Panc1 (cell line): Measurements from ENCODE around the gene STK4. TPM values are rescaled to one million over a fixed set of nuclear protein-coding genes. Genes with fewer than 3 reads are reported as not detected.
A peak's percentile ranks its signal among the peaks of the same experiment; 100 is the strongest.

ENCODE experiments used
- ATAC-seq: fragments of 200-7000 bp; cut with Tn5 transposase; 2 replicates; pipeline ENCODE4 v1.9.1; 2020; ENCODE audit warnings: mild to moderate bottlenecking, moderate library complexity
- BruUV-seq: library from RNA; stranded (reverse); fragments of 400-500 nt; replicated peaks from 2 replicates; lab custom pipeline; 2021; lab: Mats Ljungman, UMichigan
- CTCF ChIA-PET: fragments of 300-600 bp; sonication (Branson Sonifier 250); formaldehyde crosslinking; loops from one replicate; lab custom pipeline; 2022; ENCODE audit warnings: antibody characterized with exemption; lab: Charles Lee
- POLR2A ChIA-PET: fragments of 300-600 bp; sonication (Branson Sonifier 250); formaldehyde crosslinking; loops from one replicate; lab custom pipeline; 2022; ENCODE audit warnings: antibody characterized with exemption; lab: Charles Lee
- DNase-seq: peaks from one replicate; pipeline ENCODE4 v3.0.0-alpha.2; 2010; ENCODE audit warnings: low read depth, low spot score
- H3K27ac ChIP-seq: 2 replicates; pipeline ENCODE4 v1.5.1; 2011; ENCODE audit warnings: mild to moderate bottlenecking, low read length, inconsistent platforms
- H3K27me3 ChIP-seq: fragments of 200-500 bp; sonication (Bioruptor generic); 2 replicates; pipeline ENCODE4 v1.6.0; 2014; ENCODE audit warnings: low read length, inconsistent platforms; ENCODE audit not compliant: control insufficient read depth, insufficient read depth
- H3K36me3 ChIP-seq: fragments of 200-500 bp; sonication (Bioruptor generic); 2 replicates; pipeline ENCODE4 v1.5.1; 2014; ENCODE audit warnings: inconsistent platforms, mild to moderate bottlenecking, low read length, moderate library complexity; ENCODE audit not compliant: control insufficient read depth, insufficient read depth
- H3K4me1 ChIP-seq: 2 replicates; pipeline ENCODE4 v1.5.1; 2011; ENCODE audit warnings: inconsistent platforms, mild to moderate bottlenecking, low read length, moderate library complexity; ENCODE audit not compliant: control insufficient read depth, insufficient read depth
- H3K4me3 ChIP-seq, 2 experiments: 2 replicates each; pipeline ENCODE4 v1.5.1; 2011 to 2012; ENCODE audit warnings: low read depth in 2 of 2, low read length in 2 of 2, mild to moderate bottlenecking in 2 of 2, inconsistent platforms in 1 of 2, moderate library complexity in 1 of 2
- H3K9me3 ChIP-seq: fragments of 200-500 bp; sonication (Bioruptor generic); 2 replicates; pipeline ENCODE4 v1.5.1; 2014; ENCODE audit warnings: low read depth, mild to moderate bottlenecking, inconsistent platforms, low read length, moderate library complexity; ENCODE audit not compliant: control insufficient read depth, insufficient read depth
- CTCF ChIP-seq: fragments of 450-650 bp; IDR thresholded peaks from 2 replicates; pipeline ENCODE4 v1.5.1; 2017; ENCODE audit warnings: mild to moderate bottlenecking
- POLR2AphosphoS5 ChIP-seq: IDR thresholded peaks from 2 replicates; pipeline ENCODE4 v1.6.1; 2012; ENCODE audit warnings: mild to moderate bottlenecking, low read depth, low read length, moderate library complexity
- SIN3A ChIP-seq: IDR thresholded peaks from 2 replicates; pipeline ENCODE4 v1.6.1; 2012; ENCODE audit warnings: low read depth, mild to moderate bottlenecking, low read length, moderate library complexity, borderline replicate concordance; ENCODE audit not compliant: insufficient read depth
- TCF7L2 ChIP-seq: IDR thresholded peaks from 2 replicates; pipeline ENCODE4 v1.6.1; 2011; ENCODE audit warnings: mild to moderate bottlenecking, low read depth, low read length, inconsistent platforms
- in situ Hi-C: cut with HindIII; loops from 2 replicates; pipeline ENCODE4 v1.10.0; 2016; ENCODE audit warnings: low sequenced_read_pairs, low pct_unique_long_range_greater_than_20kb
- intact Hi-C: fragments of 100-400 bp; cut with micrococcal nuclease; formaldehyde crosslinking; loops from one replicate; pipeline ENCODE4 v1.10.0; 2022; ENCODE audit not compliant: unreplicated experiment
- total RNA-seq: library from RNA; stranded (reverse); gene quantifications from one replicate; pipeline ENCODE4 v1.2.1, GENCODE V29; 2021; ENCODE audit not compliant: unreplicated experiment
- TF ChIP-seq, protein P1 (sequence below), 2 experiments: IDR thresholded peaks; 2 replicates each; pipeline ENCODE4 v1.6.1; 2011 to 2012; ENCODE audit warnings: low read depth in 2 of 2, control low read depth in 1 of 2, low read length in 1 of 2, mild to moderate bottlenecking in 1 of 2, moderate library complexity in 1 of 2; ENCODE audit not compliant: insufficient read depth in 1 of 2

Gene STK4
- total RNA-seq, 1 experiment from 2014 or later, result 50.2 TPM

DNA sequence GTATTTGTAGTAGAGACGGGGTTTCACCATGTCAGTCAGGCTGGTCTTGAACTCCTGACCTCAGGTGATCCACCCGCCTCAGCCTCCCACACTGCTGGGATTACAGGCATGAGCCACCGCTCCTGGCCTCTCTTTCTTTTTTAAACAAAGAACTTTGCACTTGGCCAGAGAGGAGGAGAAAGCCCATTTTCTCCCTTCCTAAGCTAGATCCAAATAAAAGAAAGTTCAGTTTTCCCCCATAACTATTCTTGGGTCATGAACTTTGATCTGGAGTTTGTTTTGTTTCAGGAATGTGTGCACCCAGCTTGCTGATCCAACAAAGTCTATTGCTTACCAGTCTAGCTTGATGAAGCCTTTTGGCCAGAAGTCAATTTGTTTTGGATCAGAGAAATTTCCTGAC is 111.2 kb downstream of the STK4 start:
- no TSS peak for BruUV-seq
- H3K36me3 ChIP-seq, result no peaks in the 10 kb centered on the region; the same call in 1 of the 2 replicates
- ChIA-PET CTCF (no interaction called here), POLR2A (interaction anchor here (0.7 kb wide), 1 partner anchor 125 kb away, joined by 8 read pairs; no protein-coding TSS in a partner anchor)
- no peak for DNase-seq
- no peak overlapping the region for H3K4me3 ChIP-seq
- H3K9me3 ChIP-seq, result no peaks in the 10 kb centered on the region
- no peak overlapping the region for H3K27ac ChIP-seq
- intact Hi-C loops (no loop called here), in situ Hi-C loops (no loop called here)
- H3K4me1 ChIP-seq, result no peaks in the 10 kb centered on the region
- ATAC-seq, result no peak
- TF ChIP-seq, protein P1, sequence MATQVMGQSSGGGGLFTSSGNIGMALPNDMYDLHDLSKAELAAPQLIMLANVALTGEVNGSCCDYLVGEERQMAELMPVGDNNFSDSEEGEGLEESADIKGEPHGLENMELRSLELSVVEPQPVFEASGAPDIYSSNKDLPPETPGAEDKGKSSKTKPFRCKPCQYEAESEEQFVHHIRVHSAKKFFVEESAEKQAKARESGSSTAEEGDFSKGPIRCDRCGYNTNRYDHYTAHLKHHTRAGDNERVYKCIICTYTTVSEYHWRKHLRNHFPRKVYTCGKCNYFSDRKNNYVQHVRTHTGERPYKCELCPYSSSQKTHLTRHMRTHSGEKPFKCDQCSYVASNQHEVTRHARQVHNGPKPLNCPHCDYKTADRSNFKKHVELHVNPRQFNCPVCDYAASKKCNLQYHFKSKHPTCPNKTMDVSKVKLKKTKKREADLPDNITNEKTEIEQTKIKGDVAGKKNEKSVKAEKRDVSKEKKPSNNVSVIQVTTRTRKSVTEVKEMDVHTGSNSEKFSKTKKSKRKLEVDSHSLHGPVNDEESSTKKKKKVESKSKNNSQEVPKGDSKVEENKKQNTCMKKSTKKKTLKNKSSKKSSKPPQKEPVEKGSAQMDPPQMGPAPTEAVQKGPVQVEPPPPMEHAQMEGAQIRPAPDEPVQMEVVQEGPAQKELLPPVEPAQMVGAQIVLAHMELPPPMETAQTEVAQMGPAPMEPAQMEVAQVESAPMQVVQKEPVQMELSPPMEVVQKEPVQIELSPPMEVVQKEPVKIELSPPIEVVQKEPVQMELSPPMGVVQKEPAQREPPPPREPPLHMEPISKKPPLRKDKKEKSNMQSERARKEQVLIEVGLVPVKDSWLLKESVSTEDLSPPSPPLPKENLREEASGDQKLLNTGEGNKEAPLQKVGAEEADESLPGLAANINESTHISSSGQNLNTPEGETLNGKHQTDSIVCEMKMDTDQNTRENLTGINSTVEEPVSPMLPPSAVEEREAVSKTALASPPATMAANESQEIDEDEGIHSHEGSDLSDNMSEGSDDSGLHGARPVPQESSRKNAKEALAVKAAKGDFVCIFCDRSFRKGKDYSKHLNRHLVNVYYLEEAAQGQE (IDR thresholded peaks at IDR 0.05; ENCODE audit: insufficient read depth in 1 of 2, low read depth in 2 of 2, low read length in 1 of 2), result no peak
- TF ChIP-seq POLR2AphosphoS5 (no peak), CTCF (no peak), TCF7L2 (no peak), SIN3A (no peak)
- no peaks in the 10 kb centered on the region for H3K27me3 ChIP-seq

DNA sequence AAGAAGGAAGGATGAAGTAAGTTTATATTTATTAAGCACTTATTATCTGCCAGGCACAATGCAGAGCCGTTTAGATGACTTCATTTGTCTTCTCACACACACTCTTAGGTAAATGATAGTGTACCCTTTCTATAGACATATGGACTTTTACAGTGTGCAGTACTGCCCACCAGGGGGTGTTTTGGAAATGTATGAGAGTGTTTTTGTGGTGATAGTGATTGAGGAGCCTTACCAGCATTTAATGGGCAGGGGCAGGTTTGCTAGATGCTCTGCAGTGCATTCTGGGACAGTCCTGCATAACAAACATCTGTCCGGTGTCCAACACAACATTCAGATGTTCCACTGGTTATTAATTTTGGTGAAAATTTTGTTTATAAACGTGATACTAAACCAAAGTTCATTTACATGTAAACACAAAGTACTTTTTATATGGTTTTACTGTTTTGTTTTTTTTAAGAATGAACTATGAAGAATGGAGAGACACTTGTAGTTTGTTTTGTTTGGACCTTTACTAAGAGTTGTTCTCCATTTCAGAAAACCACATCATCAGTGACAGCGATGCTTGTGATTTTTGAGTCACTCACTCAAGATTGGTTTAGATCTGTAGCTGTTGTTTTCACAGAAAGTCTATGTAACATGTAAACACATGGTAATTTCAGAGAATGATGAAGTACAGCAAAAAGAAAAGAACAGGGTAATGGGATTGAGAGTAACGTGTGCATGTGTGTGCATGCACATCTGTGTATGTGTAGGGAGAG is 114.7 kb downstream of the STK4 start:
- ATAC-seq (peak; percentile 73; the same call in 1 of the 2 replicates), DNase-seq (no peak)
- H3K4me3 ChIP-seq, result no peak overlapping the region
- intact Hi-C loops (no loop called here), in situ Hi-C loops (no loop called here)
- H3K27ac ChIP-seq, result no peak overlapping the region
- H3K36me3 ChIP-seq, result no peaks in the 10 kb centered on the region; the same call in 1 of the 2 replicates
- H3K27me3 ChIP-seq, result no peaks in the 10 kb centered on the region
- no TSS peak for BruUV-seq
- CTCF ChIA-PET, result no interaction called here
- no peak for TF ChIP-seq SIN3A
- TF ChIP-seq, protein P1 (IDR thresholded peaks at IDR 0.05; ENCODE audit: insufficient read depth in 1 of 2, low read depth in 2 of 2, low read length in 1 of 2), result no peak
- peak; percentile 45 for TF ChIP-seq CTCF
- POLR2A ChIA-PET, result no interaction called here
- H3K9me3 ChIP-seq, result no peaks in the 10 kb centered on the region
- H3K4me1 ChIP-seq, result no peaks in the 10 kb centered on the region
